Measurements from ENCODE around the gene LAMC2.

GRCh38 chr1:183251101-183251958, 65.3 kb downstream of the LAMC2 start:
- TF ChIP-seq CTCF (IDR thresholded peaks at IDR 0.05; ENCODE audit: insufficient read depth, low read length, poor library complexity, severe bottlenecking) = no peak
- TF ChIP-seq EZH2phosphoT487 (conservative IDR thresholded peaks at IDR 0.05; ENCODE audit: low read length) = no peak

Measured in SU-DHL-6 (cell line).